ENCODE data around the gene ALG5.
A peak's percentile ranks its signal among the peaks of the same experiment; 100 is the strongest.

Gene ALG5

DNA sequence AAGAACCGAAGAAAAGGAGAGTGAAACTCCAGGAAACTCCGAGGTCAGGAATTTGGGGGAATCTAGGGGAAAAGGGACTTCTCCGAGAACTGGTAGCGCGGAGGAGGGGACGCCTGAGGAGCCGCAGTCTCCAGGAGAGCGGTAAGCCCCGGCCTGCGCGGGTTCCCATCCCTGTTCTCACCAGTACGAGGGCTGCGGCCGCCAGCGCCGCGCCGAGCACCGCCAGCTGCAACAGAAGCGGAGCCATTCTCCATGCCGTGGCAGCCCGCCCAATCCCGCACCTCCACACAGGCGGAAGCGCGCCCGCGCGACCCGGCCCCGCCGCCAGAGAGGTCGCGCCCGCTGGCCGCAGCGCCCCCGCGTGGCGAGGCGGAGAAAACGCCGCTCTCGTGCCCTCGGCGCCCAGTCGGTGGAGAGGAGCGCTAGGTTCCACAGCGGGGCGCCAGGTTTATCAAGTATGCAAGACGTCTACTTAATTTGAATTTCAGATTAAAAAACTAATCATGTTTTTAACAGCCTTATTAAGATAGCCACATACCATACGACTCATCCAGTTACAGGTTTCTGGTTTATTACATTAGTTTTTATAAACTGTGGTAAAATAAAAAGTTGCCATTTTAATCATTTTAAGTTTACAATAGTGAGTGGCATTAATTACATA, at the start of gene ALG5:
Gene ALG5 (minus strand): TSS at position 287 of the 661 bp plus-strand sequence. CDS start 40 bp downstream, at position 247.
- peak; percentile 25 for DNase-seq

DNA sequence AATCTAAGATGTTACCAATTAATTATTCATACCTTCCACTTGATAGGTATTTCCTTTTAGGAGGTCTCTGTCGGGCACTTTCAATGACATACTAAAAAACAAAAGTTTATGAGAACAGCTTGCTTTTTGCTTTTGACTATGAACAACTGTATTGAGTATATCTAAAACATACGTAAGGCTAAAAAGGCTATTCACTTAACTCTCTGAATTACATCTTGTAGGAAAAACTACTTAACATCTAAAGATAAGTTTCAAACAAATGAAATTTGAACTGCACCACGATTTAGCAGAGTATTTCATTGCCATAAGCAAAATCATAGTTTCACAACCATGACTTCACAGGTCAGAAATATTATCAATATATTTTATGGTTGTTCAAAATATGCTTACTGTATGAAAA, 48.7 kb upstream of the ALG5 start:
- no peak for DNase-seq

DNA sequence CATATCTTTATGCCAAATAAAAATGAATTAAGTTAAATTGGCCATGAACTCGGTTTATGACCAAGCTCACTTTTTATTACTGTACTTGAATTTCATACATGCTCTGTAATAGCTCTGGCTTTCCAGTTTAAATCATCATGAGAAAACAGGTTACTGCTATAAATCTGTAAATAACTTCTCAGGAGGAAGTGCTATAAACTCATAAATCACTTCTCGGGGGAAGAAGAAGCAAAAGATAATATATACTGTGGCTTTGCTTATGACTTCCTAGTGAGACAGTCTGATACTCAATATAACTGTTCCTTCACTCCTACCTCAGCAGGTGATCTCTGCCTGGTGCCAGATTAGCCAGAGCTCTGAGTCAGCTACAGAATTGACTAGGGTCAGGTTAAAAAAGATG, 47.9 kb upstream of the ALG5 start:
- DNase-seq, result no peak

GRCh38 chr13:37046062-37046461, 46.9 kb upstream of the ALG5 start:
- DNase-seq, result no peak

- no peak for DNase-seq
These were observed 41.6 kb upstream of the ALG5 start for GRCh38 chr13:37040789-37041188.

GRCh38 chr13:37039896-37040295, 40.8 kb upstream of the ALG5 start:
- no peak for DNase-seq

- DNase-seq, result no peak
These were observed 38.1 kb upstream of the ALG5 start for GRCh38 chr13:37037241-37037640.

GRCh38 chr13:37029617-37030016, 30.5 kb upstream of the ALG5 start:
- no peak for DNase-seq

GRCh38 chr13:37027639-37028038, 28.5 kb upstream of the ALG5 start:
- DNase-seq, result no peak

- DNase-seq, result no peak
These were observed 27.6 kb upstream of the ALG5 start for GRCh38 chr13:37026771-37027170.

- DNase-seq, result no peak
These were observed 24.7 kb upstream of the ALG5 start for GRCh38 chr13:37023871-37024270.

DNA sequence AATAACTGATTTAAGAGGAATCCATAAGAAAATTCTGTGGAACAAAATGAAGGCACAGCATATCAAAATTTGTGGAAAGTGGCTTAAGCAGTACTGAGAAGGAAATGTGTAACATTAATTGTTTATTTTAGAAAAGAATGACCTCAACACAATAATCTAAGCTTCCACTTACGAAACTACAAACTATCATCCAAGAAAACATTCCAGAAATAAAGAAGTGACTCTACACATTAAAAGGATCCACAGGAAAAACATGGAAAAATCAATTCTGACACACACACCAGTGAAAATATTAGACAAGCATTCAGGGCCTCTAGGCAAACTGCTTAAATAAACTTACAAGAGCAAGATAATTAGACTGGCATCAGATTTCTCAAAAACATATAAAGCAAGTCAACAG, 15.5 kb upstream of the ALG5 start:
- DNase-seq, result no peak

DNA sequence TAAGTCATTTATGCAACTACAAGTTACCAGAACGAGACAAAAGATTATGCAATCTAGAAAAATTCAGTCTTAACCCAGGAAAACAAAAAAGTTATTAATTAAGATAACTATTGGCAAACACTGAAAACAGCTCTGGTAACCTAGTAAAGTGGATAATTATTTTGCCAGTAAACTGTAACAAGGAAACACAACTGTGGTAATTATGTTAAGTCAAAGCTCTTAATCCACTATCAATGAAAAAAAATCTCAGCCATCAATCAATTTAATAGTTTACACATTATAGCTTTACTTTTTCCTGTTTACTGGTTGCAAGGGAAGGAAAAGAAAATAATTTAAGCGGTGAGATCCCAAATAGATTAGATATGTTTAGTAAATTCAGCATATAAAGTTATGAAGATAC, 12.6 kb upstream of the ALG5 start:
- DNase-seq, result no peak

DNA sequence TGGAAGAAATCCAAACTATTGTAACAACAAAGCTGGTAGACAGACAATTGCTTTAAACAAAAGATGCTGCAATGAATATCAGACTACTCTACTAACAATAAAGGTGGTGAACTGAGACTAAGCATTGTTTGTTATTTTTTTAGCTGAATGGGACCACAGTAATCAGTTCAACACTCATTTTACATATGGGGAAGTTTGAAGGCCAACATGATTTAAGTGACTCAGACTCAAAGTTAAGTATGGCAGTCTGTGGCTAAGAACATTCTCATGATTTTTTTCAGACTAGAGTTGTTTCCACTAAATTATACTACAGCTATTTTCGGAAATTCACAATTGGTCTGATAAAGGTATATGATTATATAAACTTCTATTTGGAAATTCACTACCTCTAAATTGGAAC, 11.9 kb upstream of the ALG5 start:
- no peak for DNase-seq

GRCh38 chr13:37010424-37010823, 11.3 kb upstream of the ALG5 start:
- DNase-seq, result no peak

DNA sequence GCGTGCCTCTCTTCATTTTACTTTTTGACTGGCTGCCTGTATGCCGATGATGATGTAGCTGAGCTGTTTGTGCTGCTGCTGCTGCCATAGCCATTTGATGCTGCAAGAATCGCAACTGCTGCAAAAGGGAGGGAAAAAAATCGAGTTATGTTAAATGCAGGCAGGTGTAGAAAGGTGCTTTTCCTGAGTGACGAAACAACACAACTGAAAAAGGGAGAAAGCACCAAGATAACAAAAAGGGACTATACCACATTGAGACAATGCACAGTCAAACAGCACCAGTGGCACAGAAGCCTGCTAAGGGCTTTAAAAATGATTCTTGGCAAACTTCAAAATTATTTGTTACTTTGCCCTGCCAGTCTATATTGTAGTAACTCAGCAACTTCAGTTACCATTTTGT, 10.6 kb upstream of the ALG5 start:
- no peak for DNase-seq

DNA sequence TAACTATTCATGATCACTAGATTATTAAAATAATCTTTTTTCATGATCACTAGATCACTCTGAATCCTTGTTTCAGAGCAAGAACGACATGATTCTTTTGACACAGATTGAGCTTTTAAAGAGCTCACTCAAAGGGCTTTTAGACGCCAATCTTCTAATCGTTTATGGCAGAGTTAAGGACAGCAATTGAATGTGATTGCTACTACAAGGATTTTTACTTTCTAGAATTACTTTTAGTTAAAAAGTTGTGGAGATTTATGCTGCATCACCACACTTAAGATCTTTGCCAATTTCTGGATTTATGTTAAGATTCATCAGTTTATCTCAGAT, 2.7 kb upstream of the ALG5 start:
- DNase-seq, result no peak

- DNase-seq, result no peak
These were observed 507 bp downstream of the ALG5 start for GRCh38 chr13:36998624-36999041.

- DNase-seq, result no peak
These were observed 1.3 kb downstream of the ALG5 start for GRCh38 chr13:36997716-36998427.

DNA sequence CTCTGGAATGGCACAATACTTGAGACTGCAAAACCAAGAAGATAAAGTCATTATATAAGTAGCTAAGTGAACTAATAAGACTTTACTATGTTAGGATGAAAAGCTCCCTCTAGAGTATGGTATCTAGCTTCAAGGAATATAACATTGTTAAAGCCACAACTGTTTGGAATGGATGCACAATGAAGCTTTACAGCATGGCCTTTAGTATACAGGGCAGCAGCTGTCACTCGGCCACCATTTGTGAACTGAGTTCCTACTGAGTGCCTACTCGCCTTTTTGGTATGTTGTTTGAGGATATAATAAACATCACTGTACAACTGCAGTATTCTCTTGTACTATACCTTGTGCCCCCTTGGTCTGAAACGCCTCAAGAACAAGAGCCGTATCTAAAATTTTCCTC, 6.8 kb downstream of the ALG5 start:
- DNase-seq, result no peak

GRCh38 chr13:36986462-36987240, 12.5 kb downstream of the ALG5 start:
- DNase-seq, result no peak

DNA sequence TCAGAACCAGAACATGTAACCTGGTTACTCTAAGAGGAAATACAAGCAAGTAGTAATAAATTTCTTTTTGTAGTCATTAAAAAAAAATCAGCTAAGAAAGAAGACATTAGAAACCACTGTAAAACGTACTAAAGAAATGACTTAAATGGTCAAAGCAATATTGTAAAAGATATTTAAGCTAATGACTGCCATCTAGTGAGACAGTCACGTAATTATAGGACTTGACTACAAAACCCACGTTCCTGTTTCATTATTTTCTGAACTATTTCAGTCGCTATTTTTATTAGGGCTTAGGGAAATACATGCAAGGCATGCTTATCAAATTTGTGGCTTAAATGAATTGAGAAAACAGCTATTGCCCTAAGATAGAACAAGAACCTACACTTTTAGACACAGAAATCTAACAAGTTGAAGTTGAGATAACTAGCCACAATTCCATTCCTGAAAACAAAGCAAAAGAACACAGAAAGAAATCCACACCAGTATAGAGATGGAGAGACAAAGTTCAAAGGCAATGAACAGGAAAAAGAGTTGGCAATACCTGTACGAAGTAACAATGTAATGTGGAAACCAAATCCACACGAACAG, 17.9 kb downstream of the ALG5 start:
- DNase-seq, result peak; percentile 31

DNA sequence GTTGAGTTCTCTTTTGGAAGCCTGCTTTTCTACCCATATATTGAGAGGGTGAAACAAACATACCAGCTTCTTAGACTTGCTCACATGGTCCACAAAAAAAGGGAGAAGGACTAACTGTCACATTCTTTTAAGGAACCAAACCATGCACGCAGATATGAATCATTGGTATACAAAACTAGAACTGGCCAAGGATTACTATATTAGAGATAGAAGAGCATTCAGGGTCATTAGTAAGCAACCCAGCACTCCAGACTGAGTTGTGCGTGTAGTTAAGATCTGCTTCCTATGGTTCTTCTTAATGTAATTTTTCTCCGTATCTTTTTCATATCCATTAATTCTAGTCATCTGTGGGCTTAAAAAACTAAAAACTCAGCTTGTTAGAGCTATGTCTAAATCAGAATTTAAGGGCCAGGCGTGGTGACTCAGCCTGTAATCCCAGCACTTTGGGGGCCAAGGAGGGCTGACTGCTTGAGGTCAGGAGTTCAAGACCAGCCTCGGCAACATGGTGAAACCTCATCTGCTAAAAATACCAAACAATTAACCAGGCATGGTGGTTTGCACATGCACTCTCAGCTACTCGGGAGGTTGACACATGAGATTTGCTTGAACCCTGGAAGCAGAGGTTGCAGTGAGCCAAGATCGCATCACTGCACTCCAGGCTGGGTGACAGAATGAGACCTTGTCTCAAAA, 19.6 kb downstream of the ALG5 start:
- no peak for DNase-seq
